DOHH2 (cell line): ENCODE results near the gene POU2F1.

Source experiments
- CTCF ChIP-seq: fragments of 200-600 bp; sonication (generic); IDR thresholded peaks from one replicate; pipeline ENCODE4 v1.5.1; 2014; ENCODE audit warnings: antibody characterized with exemption, mild to moderate bottlenecking, low read depth, low read length; ENCODE audit not compliant: poor library complexity, severe bottlenecking
- EZH2phosphoT487 ChIP-seq: fragments of 200-600 bp; sonication (generic); IDR thresholded peaks from 2 replicates; pipeline ENCODE4 v1.6.1; 2017; ENCODE audit warnings: borderline replicate concordance, mild to moderate bottlenecking, antibody characterized with exemption, low read length, moderate library complexity, mixed read lengths

GRCh38 chr1:167200272-167200671, 20.4 kb upstream of the POU2F1 start:
- TF ChIP-seq CTCF (no peak), EZH2phosphoT487 (no peak)
